Hematopoietic multipotent progenitor cell (in vitro differentiated cells): ENCODE measurements around the gene CD320. TPM values are rescaled to one million over a fixed set of nuclear protein-coding genes. Genes with fewer than 3 reads are reported as not detected.
"Not testable (repeated sequence)": the region's sequence is repeated elsewhere in the genome, so short reads cannot be mapped to it uniquely, and the experiment has no call there.

Source experiments
- DNase-seq, 3 donors: peaks; one replicate each; pipeline ENCODE4 v3.0.0-alpha.2; 2011 to 2015; ENCODE audit warnings: low read depth in 2 of 3, low spot score in 2 of 3
- total RNA-seq: library from RNA; depleted of rRNA; stranded (reverse); fragments of >200 nt; gene quantifications from one replicate; pipeline ENCODE4 v1.2.3, GENCODE V29; 2012

CD320 gene
- total RNA-seq, 1 donor = 13.7 TPM

DNA sequence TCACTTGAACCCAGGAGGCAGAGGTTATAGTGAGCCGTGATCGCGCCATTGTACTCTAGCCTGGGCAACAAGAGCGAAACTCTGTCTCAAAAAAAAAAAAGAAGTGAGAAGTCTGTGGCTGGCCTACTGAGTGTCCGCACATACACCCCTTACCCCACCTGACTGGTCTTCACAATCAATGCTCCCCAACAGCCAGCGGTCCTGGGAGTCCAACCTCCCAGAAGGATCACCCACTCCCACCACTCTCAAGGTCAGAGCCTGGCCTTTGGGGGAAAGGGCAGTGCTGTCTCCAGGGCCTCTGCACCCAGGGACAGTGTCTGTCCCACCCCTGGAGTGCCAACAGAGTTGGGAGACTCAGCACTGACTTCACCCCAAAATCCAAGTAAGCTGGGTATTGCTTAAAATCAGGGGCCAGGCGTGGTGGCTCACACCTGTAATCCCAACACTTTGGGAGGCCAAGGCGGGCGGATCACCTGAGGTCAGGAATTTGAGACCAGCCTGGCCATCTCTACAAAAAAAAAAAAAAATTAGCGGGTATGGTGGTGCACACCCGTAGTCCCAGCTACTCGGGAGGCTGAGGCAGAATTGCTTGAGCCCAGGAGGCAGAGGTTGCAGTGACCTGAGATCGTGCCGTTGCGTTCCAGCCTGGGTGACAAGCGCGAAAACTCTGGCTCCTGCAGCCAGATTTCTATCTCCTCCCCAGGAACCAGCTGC lies 2.3 kb upstream of the CD320 start:
- DNase-seq = no peak

DNA sequence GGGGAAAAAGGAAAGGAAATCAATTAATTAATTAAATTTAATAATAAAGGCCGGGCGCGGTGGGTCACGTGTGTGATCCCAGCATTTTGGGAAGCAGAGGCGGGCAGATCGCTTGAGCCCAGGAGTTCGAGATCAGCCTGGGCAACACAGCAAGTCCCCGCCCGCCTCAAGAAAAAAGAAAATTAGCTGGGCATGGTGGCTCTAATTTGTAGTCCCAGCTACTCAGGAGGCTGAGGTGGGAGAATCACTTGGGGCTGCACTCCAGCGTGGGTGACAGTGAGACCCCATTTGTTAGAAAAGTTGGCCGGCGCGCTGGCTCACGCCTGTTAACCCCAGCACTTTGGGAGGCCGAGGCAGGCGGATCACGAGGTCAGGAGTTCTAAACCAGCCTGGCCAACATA lies 733 bp upstream of the CD320 start:
- DNase-seq = no peak

DNA sequence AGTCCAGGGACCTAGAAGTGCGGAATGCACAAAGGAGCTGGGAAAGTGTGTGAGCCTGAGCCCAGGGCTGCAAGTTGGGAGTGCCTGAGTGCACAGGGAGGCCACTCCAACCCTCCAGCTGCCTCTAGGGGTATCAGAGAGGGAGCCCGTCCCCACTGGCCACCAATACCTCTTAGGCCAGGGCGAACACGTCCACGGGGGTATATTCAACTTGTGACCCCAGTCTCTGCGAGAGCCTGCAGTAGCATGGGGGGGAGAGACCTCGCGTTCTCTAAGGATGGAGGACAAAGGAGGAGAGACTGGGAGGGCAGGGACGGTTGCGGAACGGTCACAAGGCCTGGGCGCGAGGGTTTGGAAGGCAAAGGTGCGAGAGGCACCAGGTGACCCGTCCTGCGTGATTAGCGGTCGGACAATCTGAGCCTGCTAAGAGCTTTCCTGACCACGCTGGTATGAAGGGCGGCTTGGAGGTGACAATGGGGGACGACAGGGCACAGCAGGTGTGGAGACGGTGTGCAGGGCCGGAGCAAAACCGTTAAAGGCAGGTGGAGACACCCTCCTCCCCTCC lies 676 bp downstream of the CD320 start:
- no peak for DNase-seq

GRCh38 chr19:8306235-8307054 lies 1.7 kb downstream of the CD320 start:
- no peak for DNase-seq

GRCh38 chr19:8305798-8306197 lies 2.4 kb downstream of the CD320 start:
- DNase-seq = no peak

DNA sequence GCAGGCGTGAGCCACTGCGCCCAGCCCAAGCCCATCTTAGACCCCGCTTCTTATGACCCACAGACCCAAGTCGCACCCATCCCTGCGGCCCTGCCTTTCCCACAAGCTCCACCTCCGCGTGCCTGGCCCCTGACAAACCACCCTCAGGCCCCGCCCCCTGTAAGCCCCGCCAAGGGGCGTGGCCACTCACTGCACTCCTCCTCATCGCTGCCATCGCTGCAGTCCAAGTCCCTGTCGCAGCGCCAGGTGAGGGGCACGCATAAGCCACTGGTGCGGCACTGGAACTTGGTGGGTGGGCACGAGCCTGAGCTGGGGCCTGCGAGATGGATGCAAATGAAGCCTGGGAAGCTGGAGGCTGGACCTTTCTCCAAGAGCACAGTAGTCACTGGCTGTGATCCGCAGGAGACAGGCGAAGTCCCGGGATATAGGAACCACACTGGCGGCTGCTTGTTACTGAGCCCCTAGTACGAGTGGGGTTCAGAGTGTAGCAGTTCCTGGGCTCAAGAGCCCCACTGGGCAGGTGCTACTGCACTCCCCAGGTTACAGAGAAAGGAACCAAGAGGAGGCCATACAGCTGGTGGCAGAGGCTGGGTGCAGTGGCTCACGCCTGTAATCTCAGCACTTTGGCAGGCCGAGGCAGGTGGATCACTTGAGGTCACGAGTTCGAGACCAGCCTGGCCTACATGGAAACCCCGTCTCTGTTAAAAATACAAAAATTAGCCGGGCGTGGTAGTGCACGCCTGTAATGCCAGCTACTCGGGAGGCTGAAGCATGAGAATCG lies 3.1 kb downstream of the CD320 start:
- DNase-seq = no peak

- DNase-seq = no peak
Observed at GRCh38 chr19:8302734-8303133, 5.4 kb downstream of the CD320 start.

DNA sequence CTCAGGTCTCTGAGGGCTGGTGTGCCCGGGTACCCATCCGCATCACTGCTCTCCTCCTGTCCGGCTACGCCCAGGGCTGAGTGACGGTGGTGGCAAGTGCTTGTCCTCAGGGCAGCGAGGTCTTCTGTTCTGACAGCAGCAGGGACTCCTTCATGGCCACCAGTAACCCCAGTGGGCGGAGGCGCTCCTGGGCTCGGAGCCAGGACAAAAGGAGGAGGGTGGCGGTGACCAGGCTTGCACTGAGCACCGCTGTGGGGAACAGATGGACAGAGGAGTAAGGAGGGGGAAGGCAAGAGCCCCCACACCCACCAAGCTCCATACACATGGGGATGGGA lies 5.8 kb downstream of the CD320 start:
- no peak for DNase-seq

DNA sequence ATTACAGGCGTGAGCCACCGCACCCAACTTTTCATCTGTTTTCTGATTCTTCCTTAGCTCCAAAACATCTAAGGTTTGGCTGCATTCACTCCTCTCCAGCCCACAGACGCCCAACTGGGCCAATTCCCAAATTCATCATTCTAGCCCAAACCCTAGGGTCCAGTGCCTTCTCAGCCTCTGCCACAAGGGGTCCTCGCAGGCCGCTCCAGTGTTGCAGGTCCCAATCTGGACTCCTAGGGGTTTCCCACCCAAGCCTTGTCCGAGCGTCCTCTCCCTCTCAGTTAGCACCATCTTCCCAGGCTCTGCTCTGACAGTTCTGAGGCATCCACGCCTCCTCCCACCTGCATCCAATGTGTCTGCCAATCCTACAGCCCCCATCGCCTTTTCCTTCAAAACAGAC lies 16.8 kb downstream of the CD320 start:
- DNase-seq = not testable (repeated sequence)

DNA sequence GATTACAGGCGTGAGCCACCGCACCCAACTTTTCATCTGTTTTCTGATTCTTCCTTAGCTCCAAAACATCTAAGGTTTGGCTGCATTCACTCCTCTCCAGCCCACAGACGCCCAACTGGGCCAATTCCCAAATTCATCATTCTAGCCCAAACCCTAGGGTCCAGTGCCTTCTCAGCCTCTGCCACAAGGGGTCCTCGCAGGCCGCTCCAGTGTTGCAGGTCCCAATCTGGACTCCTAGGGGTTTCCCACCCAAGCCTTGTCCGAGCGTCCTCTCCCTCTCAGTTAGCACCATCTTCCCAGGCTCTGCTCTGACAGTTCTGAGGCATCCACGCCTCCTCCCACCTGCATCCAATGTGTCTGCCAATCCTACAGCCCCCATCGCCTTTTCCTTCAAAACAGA lies 31.6 kb downstream of the CD320 start:
- DNase-seq = not testable (repeated sequence)

GRCh38 chr19:8269724-8270123 lies 38.4 kb downstream of the CD320 start:
- no peak for DNase-seq

DNA sequence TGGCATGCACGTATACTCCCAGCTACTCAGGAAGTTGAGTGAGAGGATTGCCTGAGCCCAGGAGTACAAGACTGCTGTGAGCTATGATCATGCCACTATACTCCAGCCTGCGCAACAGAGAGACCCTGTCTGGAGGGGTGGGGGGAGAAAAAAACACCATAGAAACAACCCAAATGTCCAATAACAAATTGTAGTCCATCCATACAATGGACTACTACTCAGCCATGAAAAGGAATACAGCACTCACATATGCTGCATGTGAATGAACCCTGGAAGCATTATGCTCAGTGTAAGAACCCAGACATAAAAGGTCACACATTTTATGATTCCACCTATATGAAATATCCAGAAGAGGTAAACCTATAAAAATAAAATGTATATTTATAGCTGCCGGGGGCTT lies 42.3 kb downstream of the CD320 start:
- DNase-seq = no peak

DNA sequence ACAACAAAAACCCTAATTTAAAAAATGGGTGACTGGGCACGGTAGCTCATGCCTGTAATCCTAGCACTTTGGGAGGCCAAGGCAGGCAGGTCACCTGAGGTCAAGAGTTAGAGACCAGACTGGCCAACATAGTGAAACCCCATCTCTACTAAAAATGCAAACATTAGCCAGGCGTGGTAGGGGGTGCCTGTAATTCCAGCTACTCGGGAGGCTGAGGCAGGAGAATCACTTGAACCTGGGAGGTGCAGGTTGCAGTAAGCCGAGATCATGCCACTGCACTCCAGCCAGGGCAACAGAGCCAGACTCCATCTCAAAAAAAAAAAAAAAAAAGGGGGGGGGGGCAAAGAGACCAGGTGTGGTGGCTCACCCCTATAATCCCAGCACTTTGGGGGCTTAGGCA lies 43.9 kb downstream of the CD320 start:
- DNase-seq = not testable (repeated sequence)

DNA sequence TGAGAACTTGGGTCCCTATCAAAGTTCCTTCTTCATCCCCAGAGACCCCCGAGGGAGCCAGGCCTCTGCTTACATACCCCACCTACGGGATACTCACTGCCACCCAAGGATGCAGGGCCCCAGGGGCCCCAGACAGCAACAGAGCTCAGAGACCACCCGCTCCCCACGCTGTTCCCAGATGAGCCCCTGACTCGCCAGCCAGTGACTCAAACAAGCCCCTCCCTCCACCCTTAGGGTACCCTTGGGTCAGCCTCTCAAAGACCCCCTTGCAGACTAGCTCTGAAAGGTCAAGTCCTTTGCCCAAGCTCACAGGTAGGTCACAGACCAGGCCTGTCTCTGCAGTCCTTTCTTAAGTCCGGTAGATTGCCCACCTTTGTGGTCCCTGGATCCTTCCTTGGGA lies 45.7 kb downstream of the CD320 start:
- DNase-seq = no peak

- DNase-seq = no peak
Observed at GRCh38 chr19:8261881-8262280, 46.3 kb downstream of the CD320 start.

DNA sequence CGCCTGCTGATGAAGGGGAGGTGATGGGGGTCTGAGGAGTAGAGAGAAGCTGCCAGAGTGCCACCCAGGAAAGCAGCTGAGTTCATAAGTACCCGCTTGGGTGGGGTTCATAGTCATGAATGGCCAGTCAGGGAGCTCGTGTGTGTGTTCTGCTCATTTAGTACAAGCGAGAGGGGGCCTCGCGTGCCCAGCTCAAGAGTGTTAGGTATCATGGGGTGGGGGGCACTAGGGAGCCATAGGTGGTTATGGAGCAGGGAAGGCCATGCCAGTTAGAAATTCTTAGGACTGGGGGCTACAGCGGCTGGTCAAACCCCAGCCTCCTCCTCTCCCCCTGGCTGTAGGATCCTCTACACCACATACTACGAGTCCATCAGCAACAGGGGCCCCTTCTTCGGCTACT lies 46.8 kb downstream of the CD320 start:
- DNase-seq = no peak

DNA sequence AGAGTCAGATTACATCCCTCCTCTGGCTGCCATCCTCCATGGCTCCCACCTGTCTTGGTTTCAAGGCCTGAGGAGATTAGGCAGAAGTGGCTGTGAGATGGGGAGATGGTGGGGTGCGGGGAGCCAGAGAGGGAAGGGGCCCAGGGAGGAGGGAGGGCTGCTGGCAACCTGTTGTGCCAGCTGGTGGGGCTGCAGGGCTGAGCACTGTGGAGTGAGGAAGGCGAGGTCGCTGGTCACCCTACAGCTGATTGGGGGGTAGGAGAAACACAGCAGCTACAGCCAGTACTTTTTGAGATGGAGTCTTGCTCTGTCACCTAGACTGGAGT lies 48.3 kb downstream of the CD320 start:
- DNase-seq = no peak

GRCh38 chr19:8259142-8259921 lies 48.8 kb downstream of the CD320 start:
- no peak for DNase-seq

- no peak for DNase-seq
Observed at GRCh38 chr19:8257052-8257443, 51.1 kb downstream of the CD320 start.

GRCh38 chr19:8256276-8257051 lies 51.7 kb downstream of the CD320 start:
- no peak for DNase-seq
